ENCODE results near the gene CDKAL1. TPM values are rescaled to one million over a fixed set of nuclear protein-coding genes. Genes with fewer than 3 reads are reported as not detected.

CDKAL1 gene
- total RNA-seq, 1 donor from 2014 or later = 46.5 TPM

DNA sequence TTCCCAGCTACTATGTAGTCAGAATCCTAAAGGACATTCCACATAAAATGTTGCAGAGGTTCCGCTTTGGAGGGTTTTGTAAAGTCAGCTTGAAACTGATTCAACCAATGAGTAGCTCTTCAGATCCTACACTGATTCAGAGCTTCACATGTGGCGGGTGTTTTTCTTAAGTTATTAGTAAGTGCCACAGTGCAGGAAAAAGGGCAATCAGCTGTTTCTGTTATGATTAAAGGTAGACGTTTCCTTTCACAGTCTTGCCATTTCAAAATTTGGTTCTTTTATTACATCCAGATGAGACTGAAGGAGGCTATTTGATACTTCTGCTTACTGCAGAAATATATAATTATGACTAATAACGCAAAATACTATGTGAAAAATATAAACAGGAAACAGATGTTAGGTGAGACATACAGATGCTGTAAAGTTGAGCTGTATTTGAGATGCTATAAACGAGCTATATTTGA, 443.9 kb downstream of the CDKAL1 start:
- FAIRE-seq (no peak), DNase-seq (ENCODE audit: low spot score in 2 of 2) (no peak)

DNA sequence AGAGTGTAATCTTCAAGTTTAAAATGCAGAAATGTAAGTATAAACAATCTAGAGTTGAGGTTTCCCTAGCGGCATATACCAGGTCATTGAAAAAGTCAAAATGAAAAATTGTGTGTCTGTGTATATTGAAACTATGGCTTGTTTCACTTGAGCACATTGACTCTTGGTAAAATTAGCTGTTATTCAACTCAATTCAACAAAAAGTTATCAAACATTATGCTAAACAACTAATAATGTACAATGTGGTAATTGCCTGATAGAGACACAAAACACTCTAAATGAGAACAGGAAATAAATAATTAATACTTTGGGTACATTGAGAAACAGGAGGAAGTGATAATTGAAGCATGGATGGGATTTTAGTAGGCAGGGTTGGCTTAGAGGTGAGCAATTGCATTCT, 444.8 kb downstream of the CDKAL1 start:
- DNase-seq (ENCODE audit: low spot score in 2 of 2) = no peak
- no peak for FAIRE-seq

DNA sequence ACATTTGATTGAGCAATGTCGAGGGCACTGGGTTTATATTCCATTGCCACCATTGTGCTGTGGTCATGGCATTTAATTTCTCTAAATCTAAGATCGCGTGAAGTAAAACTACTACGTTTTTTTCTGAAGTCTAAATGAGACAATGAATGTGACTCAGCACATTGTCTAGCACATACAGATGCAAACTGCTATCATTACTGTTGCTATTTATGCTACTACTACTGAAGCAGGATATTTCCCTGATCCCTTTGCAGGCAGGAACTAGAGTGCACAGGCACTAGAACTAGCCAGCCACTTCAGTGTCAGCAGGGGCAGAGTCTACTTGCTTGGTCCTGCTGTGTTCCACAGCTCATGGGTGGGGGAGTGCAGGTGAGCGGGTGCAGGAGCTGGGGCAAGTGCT, 449.7 kb downstream of the CDKAL1 start:
- DNase-seq (ENCODE audit: low spot score in 2 of 2) (no peak), FAIRE-seq (no peak)

GRCh38 chr6:20985821-20986220, 451.6 kb downstream of the CDKAL1 start:
- no peak for DNase-seq (ENCODE audit: low spot score in 2 of 2)
- FAIRE-seq = no peak

DNA sequence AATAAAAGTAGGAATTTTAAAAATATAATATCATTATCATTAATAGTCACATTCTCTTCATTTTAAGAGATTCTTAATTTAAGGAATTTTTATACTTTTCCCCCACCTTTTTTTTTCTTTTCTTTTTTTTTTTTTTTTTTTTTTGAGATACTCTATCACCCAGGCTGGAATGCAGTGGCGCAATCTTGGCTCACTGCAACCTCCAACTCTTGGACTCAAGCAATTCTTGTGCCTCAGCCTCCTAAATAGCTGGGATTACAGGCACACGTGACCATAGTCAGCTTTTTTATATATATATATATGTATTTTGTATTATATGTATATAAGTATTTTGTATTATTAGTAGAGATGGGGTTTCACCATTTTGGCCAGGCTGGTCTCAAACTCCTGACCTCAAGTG, 457.7 kb downstream of the CDKAL1 start:
- DNase-seq (ENCODE audit: low spot score in 2 of 2) (no peak), FAIRE-seq (no peak)

DNA sequence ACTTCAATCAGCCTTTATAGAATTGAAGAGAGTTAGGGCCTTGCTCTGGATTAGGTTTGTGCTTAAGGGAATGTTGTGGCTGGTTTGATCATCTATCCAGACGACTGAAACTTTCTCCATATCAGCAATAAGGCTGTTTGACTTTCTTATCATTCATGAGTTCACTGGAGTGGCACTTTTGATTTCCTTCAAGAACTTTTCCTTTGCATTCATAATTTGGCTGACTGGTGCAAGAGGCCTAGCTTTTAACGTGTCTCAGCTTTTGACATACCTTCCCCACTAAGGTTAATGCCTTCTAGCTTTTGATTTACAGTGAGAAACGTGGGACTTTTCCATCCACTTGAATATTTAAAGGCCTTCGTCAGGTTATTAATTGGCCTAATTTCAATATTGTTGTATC, 461.8 kb downstream of the CDKAL1 start:
- FAIRE-seq = no peak
- DNase-seq (ENCODE audit: low spot score in 2 of 2) = no peak

DNA sequence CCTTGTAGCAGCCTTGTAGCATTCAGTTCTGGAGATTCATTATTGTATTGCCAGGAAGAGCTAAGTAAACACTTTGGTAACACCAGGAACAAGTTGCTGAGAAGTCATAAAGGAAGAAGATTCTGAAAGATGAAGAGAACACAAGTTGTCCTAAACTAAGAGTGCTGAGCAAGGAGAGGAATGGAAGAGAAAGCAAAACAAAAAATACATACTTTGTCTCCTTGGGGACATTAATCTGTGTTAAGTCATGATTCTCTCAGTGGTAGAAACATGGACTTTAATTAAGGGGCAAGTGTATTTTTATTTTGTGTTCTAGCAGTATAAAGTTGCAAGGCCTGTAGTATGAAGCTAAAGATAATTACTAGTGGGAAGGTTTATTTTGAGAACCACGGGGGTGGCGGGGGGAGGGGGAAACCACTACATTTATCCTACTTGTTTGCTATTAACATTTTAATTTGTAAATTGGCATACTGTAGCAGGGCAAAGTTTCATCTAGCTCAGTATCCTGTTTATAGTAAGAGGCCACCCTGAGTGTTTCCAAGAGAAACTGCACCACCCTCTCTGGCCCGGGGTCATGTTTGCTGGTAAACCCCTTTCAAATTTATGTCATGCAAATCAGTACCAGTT, 463.0 kb downstream of the CDKAL1 start:
- no peak for DNase-seq (ENCODE audit: low spot score in 2 of 2)
- FAIRE-seq = no peak

DNA sequence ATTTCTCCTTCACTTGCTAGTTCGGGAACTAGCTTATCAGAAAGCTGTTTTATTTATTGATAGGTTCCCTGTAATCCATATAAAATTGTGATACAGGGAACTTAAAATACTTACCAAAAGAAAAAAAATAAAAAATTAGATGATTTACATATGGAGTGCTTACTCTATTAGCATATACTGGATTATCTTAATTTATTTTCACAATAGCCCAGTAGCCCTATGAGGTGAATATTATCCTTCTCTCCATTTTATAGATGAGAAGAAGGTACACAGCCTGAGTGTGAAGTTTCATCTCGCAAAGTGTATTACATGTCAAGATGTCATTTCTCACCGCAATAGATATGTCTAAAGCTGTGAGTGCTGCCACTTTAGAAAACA, 463.5 kb downstream of the CDKAL1 start:
- FAIRE-seq (no peak), DNase-seq (ENCODE audit: low spot score in 2 of 2) (no peak)

DNA sequence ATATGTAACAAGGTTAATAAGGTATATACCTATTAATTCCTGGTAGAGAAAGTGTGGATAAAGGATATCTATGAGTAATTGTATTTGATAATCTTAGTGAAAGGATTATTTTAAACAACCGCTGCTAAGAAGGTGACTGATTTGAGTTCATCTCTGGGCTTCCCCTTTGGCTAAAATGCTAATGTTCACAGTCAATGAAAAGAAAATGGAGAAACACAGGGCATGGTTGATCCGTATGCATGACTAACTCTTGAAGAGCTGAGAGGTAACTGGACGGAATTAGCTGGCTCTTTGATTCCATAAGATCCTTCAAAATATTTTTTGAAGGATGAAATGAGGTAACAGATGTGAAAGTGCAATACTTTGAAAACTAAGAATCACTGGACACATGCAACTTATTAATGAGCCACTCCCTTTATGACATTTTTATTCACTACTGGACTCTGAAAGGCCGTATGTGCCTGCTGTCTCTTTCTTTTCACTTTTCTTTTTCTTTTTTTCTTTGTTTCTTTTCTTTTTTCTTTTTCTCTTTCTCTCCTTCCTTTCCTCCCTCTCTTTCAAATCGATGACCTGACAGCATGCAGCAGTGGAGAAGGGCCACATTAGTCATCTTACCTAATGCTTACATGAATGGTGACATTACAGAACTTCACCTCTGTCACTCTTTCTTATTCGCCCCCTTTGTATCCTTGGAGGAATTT, 464.6 kb downstream of the CDKAL1 start:
- FAIRE-seq = no peak
- no peak for DNase-seq (ENCODE audit: low spot score in 2 of 2)

DNA sequence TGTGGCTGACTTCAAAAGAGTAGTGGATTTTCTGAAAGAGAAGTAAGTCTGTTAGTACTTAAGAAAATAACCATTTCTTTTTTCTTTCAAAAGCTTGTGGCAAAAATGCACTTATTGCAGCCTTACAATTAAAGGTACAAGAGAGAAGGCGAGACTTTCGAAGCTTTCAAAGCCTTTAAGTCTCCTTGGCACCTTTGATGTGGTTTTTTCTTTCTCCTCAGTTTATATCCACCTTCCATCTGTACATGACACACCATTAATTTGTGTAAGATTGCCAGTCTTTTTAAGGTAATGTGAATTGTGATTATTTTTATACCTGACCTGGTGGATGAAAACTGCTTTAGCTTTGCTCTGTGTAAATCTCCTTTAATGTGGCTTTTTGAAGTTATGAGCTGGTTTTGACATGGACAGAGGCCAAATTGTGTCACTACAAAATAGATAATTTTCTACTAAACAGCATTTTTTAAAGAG, 466.1 kb downstream of the CDKAL1 start:
- DNase-seq (ENCODE audit: low spot score in 2 of 2) (no peak), FAIRE-seq (no peak)

- no peak for FAIRE-seq
- no peak for DNase-seq (ENCODE audit: low spot score in 2 of 2)
Measured at GRCh38 chr6:21001736-21002135, 467.5 kb downstream of the CDKAL1 start.

GRCh38 chr6:21003780-21004541, 469.7 kb downstream of the CDKAL1 start:
- no peak for DNase-seq (ENCODE audit: low spot score in 2 of 2)
- no peak for FAIRE-seq

DNA sequence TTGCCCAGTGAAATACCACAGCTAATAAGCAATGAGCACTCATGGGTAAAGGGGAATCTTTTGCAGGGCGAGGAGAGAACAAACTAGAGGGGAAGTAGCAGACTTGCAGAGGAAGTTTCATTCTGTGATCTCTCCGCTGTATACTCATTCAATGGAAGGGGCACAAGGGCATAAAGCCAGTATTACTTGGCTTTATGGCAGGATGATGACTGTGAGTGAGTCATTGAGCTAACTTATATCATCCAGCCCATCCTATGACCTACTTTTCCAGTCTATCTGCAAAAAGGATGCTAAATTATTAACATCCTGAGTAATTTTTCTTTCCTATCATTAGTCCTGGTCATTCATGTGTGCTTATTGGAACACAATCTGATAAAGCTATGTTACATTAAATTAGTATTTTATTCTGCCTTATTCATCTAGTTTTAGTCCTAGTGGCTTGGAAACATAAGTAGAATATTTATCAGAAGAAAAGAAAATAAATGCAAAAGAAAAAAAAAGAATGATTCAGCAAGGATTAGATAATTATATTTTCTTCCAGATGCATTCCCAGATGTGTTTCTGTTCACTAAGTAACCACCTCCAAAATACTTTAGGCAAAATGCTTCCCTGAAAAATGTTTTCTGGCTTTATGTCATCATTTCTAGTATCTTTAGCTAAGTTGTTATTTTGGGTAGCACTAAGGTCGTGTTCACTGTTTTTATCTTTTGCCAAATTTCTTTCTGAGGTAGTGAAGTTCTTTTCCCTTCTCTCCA, 471.7 kb downstream of the CDKAL1 start:
- FAIRE-seq (no peak), DNase-seq (ENCODE audit: low spot score in 2 of 2) (no peak)

- DNase-seq (ENCODE audit: low spot score in 2 of 2) = no peak
- no peak for FAIRE-seq
Measured at GRCh38 chr6:21019614-21020013, 485.4 kb downstream of the CDKAL1 start.

- no peak for DNase-seq (ENCODE audit: low spot score in 2 of 2)
Measured at GRCh38 chr6:21022343-21023107, 488.3 kb downstream of the CDKAL1 start.

DNA sequence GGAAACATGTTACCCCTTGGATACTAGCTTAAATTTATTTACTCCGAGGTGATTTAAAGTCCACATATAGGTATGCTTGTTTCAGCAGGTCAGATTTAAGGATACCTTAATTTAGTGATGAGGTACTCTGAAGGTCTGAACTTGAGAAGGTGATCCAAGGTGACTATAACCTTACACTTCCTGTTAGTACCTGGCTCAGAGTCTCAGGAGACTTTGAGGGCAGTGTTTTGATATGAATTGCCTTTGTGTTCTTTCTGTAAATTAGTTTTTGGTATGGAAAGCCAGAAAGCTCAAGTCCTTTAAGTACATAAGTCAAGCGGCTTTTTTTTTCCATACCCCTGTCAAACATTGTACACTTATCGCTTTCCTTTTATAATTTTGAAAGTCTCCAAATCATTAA, 489.0 kb downstream of the CDKAL1 start:
- DNase-seq (ENCODE audit: low spot score in 2 of 2) = no peak
- FAIRE-seq = no peak

More at GRCh38 chr6:21022343-21023107, 488.3 kb downstream of the CDKAL1 start:
- no peak for FAIRE-seq

DNA sequence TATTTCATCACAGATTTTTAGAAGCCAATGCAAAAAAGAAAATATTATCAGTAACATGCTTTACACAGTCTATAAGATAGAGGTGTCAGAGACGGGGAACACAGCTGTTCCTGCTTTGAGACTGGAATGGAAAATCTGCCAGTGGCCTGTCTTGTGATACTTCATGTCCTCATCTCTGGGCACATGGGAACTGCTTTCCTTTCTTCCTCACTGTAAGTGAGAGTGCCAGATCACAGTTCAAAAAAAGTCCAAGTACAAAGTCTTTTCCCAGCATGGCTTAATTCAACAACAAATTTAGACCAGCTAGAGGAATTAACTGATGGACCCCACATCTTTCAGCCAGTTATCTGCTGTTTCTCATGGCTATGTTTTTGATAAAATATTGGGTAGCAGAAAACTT, 490.4 kb downstream of the CDKAL1 start:
- FAIRE-seq (no peak), DNase-seq (ENCODE audit: low spot score in 2 of 2) (no peak)

DNA sequence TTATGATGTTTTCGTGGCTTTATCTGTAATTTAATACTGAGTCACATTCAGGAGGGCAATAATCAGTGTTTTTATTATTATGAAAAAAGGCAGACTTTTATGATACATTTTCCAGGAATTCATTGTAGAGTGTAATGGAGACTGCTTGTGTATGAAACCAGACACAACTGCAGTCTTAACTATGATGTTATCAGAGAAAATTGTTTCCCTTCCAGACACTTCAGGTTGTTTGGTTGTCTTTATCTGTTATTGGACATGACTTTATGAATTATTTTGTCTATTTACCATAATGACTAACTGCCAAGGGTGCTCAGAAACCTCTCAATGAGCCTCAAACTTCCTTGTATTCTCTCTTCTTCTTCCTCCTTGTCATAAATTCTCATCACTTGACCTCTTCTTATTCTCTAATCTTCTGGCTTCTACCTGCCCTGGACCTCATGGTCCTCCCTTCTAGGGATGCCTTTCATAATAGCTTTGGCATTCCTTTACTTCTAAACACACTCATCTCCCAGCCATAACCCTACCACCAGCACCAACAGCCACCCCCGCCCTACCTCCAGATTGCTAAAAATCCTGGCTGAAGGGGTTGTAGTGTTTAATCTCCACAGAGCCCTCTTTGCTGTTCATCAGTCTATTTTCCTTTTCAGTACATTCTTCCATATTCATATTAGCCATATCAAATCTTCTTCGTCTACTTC, 492.5 kb downstream of the CDKAL1 start:
- no peak for DNase-seq (ENCODE audit: low spot score in 2 of 2)
- no peak for FAIRE-seq

- FAIRE-seq (no peak), DNase-seq (ENCODE audit: low spot score in 2 of 2) (no peak)
Measured at GRCh38 chr6:21027507-21027906, 493.2 kb downstream of the CDKAL1 start.
